Measurements from ENCODE around the gene STS.

STS gene

GRCh38 chrX:7143941-7144525 lies 3.5 kb upstream of the STS start:
- peaks cover 9% of the 10 kb centered on the region for H3K4me1 ChIP-seq (ENCODE audit: insufficient read depth, low read length)
- H3K9me3 ChIP-seq (ENCODE audit: low read length): no peaks in the 10 kb centered on the region
- no peak overlapping the region for H3K9ac ChIP-seq (ENCODE audit: low read length)
- H3K36me3 ChIP-seq (ENCODE audit: insufficient read depth, low read length): no peaks in the 10 kb centered on the region
- no peaks in the 10 kb centered on the region for H3K27me3 ChIP-seq (ENCODE audit: control insufficient read depth in 1 of 2, insufficient read depth in 2 of 2, low read length in 2 of 2)
- H3K27ac ChIP-seq (ENCODE audit: low read depth, low read length): no peak overlapping the region
- no peak overlapping the region for H3K4me3 ChIP-seq (ENCODE audit: low read depth in 1 of 2, low read length in 2 of 2)

- no peaks in the 10 kb centered on the region for H3K27me3 ChIP-seq (ENCODE audit: control insufficient read depth in 1 of 2, insufficient read depth in 2 of 2, low read length in 2 of 2)
- no peaks in the 10 kb centered on the region for H3K36me3 ChIP-seq (ENCODE audit: insufficient read depth, low read length)
- peaks cover 10% of the 10 kb centered on the region for H3K4me1 ChIP-seq (ENCODE audit: insufficient read depth, low read length)
- H3K27ac ChIP-seq (ENCODE audit: low read depth, low read length): no peak overlapping the region
- H3K9ac ChIP-seq (ENCODE audit: low read length): no peak overlapping the region
- H3K9me3 ChIP-seq (ENCODE audit: low read length): no peaks in the 10 kb centered on the region
- H3K4me3 ChIP-seq (ENCODE audit: low read depth in 1 of 2, low read length in 2 of 2): no peak overlapping the region
These were observed 2.1 kb upstream of the STS start for GRCh38 chrX:7145454-7145853.

DNA sequence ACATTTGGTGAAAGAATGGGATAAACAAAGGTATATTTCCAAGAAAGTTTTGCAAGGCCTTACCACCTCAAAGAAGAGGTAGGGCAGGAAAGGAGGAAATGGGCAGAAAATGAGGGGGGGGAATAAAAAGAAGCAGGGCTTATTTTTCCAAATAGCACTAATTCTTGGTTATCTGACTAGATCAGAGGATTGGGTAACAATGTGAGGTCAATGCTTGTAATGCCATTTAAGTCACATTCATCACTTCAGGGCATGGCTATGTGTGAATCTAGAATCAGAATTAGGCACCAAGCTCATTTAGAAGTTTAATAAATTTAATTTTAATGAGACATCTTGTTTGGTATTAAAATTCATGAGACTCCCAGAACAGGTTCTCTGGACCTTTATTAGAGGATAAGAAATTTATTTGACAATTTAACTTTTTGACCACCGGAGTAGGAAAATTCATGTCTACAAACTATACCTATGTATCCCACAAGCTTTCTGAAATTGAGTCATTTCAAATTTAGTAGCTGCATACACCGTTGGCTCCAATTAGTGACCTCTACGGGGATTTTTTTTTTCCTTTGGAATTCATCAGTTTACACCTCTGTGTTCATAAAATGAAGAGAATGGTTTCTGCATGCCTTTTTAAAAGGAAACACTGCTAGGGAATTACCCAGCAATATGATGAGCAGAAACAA lies 1.4 kb upstream of the STS start:
- no peaks in the 10 kb centered on the region for H3K36me3 ChIP-seq (ENCODE audit: insufficient read depth, low read length)
- no peak overlapping the region for H3K9ac ChIP-seq (ENCODE audit: low read length)
- no peak overlapping the region for H3K27ac ChIP-seq (ENCODE audit: low read depth, low read length)
- H3K9me3 ChIP-seq (ENCODE audit: low read length): no peaks in the 10 kb centered on the region
- H3K4me3 ChIP-seq (ENCODE audit: low read depth in 1 of 2, low read length in 2 of 2): no peak overlapping the region
- peaks cover 10% of the 10 kb centered on the region for H3K4me1 ChIP-seq (ENCODE audit: insufficient read depth, low read length)
- no peaks in the 10 kb centered on the region for H3K27me3 ChIP-seq (ENCODE audit: control insufficient read depth in 1 of 2, insufficient read depth in 2 of 2, low read length in 2 of 2)

DNA sequence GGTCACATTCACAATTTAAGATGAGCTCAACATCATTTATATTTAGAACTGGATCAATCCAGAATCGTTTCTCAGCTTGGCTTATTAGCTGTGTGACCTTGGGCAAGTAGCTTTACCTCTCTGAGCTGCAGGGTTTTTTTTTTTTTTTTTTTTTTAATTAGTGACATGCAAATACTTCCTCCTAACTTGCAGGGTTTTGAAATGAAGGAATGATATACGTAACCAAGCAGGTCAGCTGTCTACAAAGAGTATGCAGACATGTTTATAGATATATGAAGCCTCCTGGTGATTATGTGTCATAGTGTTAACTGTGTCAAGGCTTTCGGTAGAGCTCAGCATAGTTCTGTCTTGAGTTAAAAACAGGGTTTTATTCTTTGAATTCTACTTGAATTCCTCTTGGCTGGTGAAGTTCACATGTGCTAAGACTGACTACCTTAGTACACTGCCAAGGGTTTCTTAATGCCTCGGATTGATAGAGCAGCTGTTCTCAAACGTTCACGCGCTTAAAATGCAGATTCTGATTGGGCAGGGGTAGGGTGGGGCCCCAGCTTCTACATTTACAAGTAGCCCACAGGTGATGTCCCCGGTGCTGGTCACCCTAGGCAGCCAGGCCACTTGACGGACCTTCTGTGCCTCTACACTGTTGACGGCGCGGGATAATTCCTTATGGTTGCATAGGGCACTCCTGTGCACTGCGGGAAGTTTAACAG lies 654 bp upstream of the STS start:
- H3K9me3 ChIP-seq (ENCODE audit: low read length): no peaks in the 10 kb centered on the region
- H3K4me3 ChIP-seq (ENCODE audit: low read depth in 1 of 2, low read length in 2 of 2): peak overlapping the region; percentile 81 to 95
- H3K27me3 ChIP-seq (ENCODE audit: control insufficient read depth in 1 of 2, insufficient read depth in 2 of 2, low read length in 2 of 2): no peaks in the 10 kb centered on the region
- H3K9ac ChIP-seq (ENCODE audit: low read length): no peak overlapping the region
- H3K36me3 ChIP-seq (ENCODE audit: insufficient read depth, low read length): no peaks in the 10 kb centered on the region
- H3K27ac ChIP-seq (ENCODE audit: low read depth, low read length): peak overlapping the region; percentile 81
- H3K4me1 ChIP-seq (ENCODE audit: insufficient read depth, low read length): peaks cover 10% of the 10 kb centered on the region

GRCh38 chrX:7147978-7148854 lies 704 bp downstream of the STS start, which contains the start of gene PUDP:
TSS of gene PUDP (minus strand) at chrX:7148153. CDS start at chrX:7148113, 40 bp downstream.
- Histone ChIP-seq H3K4me1 (ENCODE audit: insufficient read depth, low read length) (peaks cover 10% of the 10 kb centered on the region), H3K4me3 (ENCODE audit: low read depth in 1 of 2, low read length in 2 of 2) (peak within 1 kb of the TSS; percentile 81 to 95), H3K27ac (ENCODE audit: low read depth, low read length) (peak within 1 kb of the TSS; percentile 81), H3K36me3 (ENCODE audit: insufficient read depth, low read length) (no peaks in the 10 kb centered on the region), H3K9me3 (ENCODE audit: low read length) (no peaks in the 10 kb centered on the region), H3K27me3 (ENCODE audit: control insufficient read depth in 1 of 2, insufficient read depth in 2 of 2, low read length in 2 of 2) (no peaks in the 10 kb centered on the region), H3K9ac (ENCODE audit: low read length) (peak within 1 kb of the TSS; percentile 4)

DNA sequence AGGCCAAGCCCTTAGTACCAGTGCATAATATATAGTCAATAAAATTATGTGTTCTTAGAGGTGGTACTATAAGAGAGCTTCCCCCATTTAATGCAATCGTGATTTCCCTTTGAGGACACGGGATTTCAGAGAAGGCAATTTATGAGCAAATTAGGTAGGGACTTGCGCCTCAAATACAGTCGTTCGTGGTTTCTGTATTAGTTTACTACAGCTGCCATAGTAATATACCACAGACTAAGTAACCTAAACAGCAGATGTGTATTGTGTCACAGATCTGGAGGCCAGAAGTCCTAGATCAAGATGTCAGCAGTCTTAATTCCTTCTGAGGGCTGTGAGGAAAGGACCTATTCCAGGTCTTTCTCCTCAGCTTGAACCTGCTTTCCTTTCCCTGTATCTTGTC lies 1.9 kb downstream of the STS start:
- H3K9ac ChIP-seq (ENCODE audit: low read length): no peak overlapping the region

GRCh38 chrX:7153231-7153630 lies 5.7 kb downstream of the STS start:
- H3K9me3 ChIP-seq (ENCODE audit: low read length): no peaks in the 10 kb centered on the region
- no peak overlapping the region for H3K4me3 ChIP-seq (ENCODE audit: low read depth in 1 of 2, low read length in 2 of 2)
- peaks cover 6% of the 10 kb centered on the region for H3K4me1 ChIP-seq (ENCODE audit: insufficient read depth, low read length)
- H3K27ac ChIP-seq (ENCODE audit: low read depth, low read length): no peak overlapping the region
- H3K9ac ChIP-seq (ENCODE audit: low read length): no peak overlapping the region
- H3K27me3 ChIP-seq (ENCODE audit: control insufficient read depth in 1 of 2, insufficient read depth in 2 of 2, low read length in 2 of 2): no peaks in the 10 kb centered on the region
- H3K36me3 ChIP-seq (ENCODE audit: insufficient read depth, low read length): no peaks in the 10 kb centered on the region

More for the DNA sequence above, 1.9 kb downstream of the STS start:
- Histone ChIP-seq H3K9me3 (ENCODE audit: low read length) (no peaks in the 10 kb centered on the region), H3K36me3 (ENCODE audit: insufficient read depth, low read length) (no peaks in the 10 kb centered on the region), H3K27ac (ENCODE audit: low read depth, low read length) (no peak overlapping the region), H3K4me1 (ENCODE audit: insufficient read depth, low read length) (peaks cover 10% of the 10 kb centered on the region), H3K27me3 (ENCODE audit: control insufficient read depth in 1 of 2, insufficient read depth in 2 of 2, low read length in 2 of 2) (no peaks in the 10 kb centered on the region), H3K4me3 (ENCODE audit: low read depth in 1 of 2, low read length in 2 of 2) (no peak overlapping the region)

- Histone ChIP-seq H3K9me3 (ENCODE audit: low read length) (no peaks in the 10 kb centered on the region), H3K4me3 (ENCODE audit: low read depth in 1 of 2, low read length in 2 of 2) (no peak overlapping the region), H3K9ac (ENCODE audit: low read length) (no peak overlapping the region), H3K27ac (ENCODE audit: low read depth, low read length) (no peak overlapping the region), H3K36me3 (ENCODE audit: insufficient read depth, low read length) (no peaks in the 10 kb centered on the region), H3K27me3 (ENCODE audit: control insufficient read depth in 1 of 2, insufficient read depth in 2 of 2, low read length in 2 of 2) (no peaks in the 10 kb centered on the region), H3K4me1 (ENCODE audit: insufficient read depth, low read length) (no peaks in the 10 kb centered on the region)
These were observed 6.6 kb downstream of the STS start for GRCh38 chrX:7154041-7154597.

- no peak overlapping the region for H3K4me3 ChIP-seq (ENCODE audit: low read depth in 1 of 2, low read length in 2 of 2)
- no peaks in the 10 kb centered on the region for H3K4me1 ChIP-seq (ENCODE audit: insufficient read depth, low read length)
- H3K27ac ChIP-seq (ENCODE audit: low read depth, low read length): no peak overlapping the region
- H3K9me3 ChIP-seq (ENCODE audit: low read length): no peaks in the 10 kb centered on the region
- no peaks in the 10 kb centered on the region for H3K27me3 ChIP-seq (ENCODE audit: control insufficient read depth in 1 of 2, insufficient read depth in 2 of 2, low read length in 2 of 2)
- no peak overlapping the region for H3K9ac ChIP-seq (ENCODE audit: low read length)
- H3K36me3 ChIP-seq (ENCODE audit: insufficient read depth, low read length): no peaks in the 10 kb centered on the region
These were observed 7.7 kb downstream of the STS start for GRCh38 chrX:7155163-7155562.

- Histone ChIP-seq H3K27me3 (ENCODE audit: control insufficient read depth in 1 of 2, insufficient read depth in 2 of 2, low read length in 2 of 2) (no peaks in the 10 kb centered on the region), H3K4me1 (ENCODE audit: insufficient read depth, low read length) (no peaks in the 10 kb centered on the region), H3K36me3 (ENCODE audit: insufficient read depth, low read length) (no peaks in the 10 kb centered on the region), H3K27ac (ENCODE audit: low read depth, low read length) (no peak overlapping the region), H3K4me3 (ENCODE audit: low read depth in 1 of 2, low read length in 2 of 2) (no peak overlapping the region), H3K9me3 (ENCODE audit: low read length) (no peaks in the 10 kb centered on the region), H3K9ac (ENCODE audit: low read length) (no peak overlapping the region)
These were observed 9.4 kb downstream of the STS start for GRCh38 chrX:7156879-7157278.
